GM13977 (cell line): ENCODE measurements around the gene ZNF292.

Experiments
- DNase-seq: peaks from one replicate; pipeline ENCODE4 v3.0.0; 2012; ENCODE audit warnings: low spot score
- CTCF ChIP-seq: IDR thresholded peaks from 2 replicates; pipeline ENCODE4 v1.5.1; 2012; ENCODE audit warnings: mild to moderate bottlenecking, control low read depth; ENCODE audit not compliant: insufficient read depth; ENCODE audit errors: extremely low read depth, missing control alignments
- in situ Hi-C: fragments of 300-500 bp; cut with MboI; formaldehyde crosslinking; loops from one replicate; pipeline ENCODE4 v1.12.0; 2022; ENCODE audit warnings: low sequenced_read_pairs, low pct_unique_long_range_greater_than_20kb, mixed read lengths, inconsistent platforms; ENCODE audit not compliant: unreplicated experiment

Gene ZNF292

DNA sequence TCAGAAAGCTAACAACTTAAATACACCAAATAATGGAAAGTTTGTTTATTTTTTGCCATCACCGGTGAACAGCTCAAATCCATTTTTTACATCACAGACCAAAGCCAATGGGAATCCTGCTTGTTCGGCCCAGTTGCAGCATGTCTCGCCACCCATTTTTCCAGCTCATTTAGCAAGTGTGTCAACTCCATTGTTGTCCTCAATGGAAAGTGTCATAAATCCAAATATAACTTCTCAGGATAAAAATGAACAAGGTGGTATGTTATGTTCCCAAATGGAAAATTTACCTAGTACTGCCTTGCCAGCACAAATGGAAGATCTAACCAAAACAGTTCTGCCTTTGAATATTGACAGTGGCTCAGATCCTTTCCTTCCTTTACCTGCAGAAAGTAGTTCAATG, 101.7 kb downstream of the ZNF292 start:
- in situ Hi-C loops: no loop called here
- TF ChIP-seq CTCF: no peak
- DNase-seq: no peak

DNA sequence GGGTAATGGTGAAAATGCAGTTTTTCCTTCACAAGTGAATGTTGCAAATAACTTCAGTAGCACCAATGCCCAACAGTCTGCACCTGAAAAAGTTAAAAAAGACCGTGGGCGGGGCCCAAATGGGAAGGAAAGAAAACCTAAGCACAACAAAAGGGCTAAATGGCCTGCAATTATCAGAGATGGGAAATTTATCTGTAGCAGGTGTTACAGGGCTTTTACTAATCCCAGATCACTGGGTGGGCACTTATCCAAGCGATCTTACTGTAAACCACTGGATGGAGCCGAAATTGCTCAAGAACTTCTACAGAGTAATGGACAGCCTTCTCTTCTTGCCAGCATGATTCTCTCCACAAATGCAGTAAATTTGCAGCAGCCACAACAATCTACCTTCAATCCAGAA, 102.2 kb downstream of the ZNF292 start:
- no peak for DNase-seq
- in situ Hi-C loops: no loop called here
- no peak for TF ChIP-seq CTCF

GRCh38 chr6:87257975-87258374, 102.6 kb downstream of the ZNF292 start:
- DNase-seq: no peak
- TF ChIP-seq CTCF: no peak
- in situ Hi-C loops: no loop called here

- in situ Hi-C loops: no loop called here
- DNase-seq: no peak
- TF ChIP-seq CTCF: no peak
These were observed 104.4 kb downstream of the ZNF292 start for GRCh38 chr6:87259791-87260190.

- no peak for TF ChIP-seq CTCF
- in situ Hi-C loops: no loop called here
These were observed 106.2 kb downstream of the ZNF292 start for GRCh38 chr6:87261534-87261933.

GRCh38 chr6:87264481-87264880, 109.1 kb downstream of the ZNF292 start:
- in situ Hi-C loops: no loop called here
- no peak for TF ChIP-seq CTCF
- DNase-seq: no peak

More at GRCh38 chr6:87261534-87261933, 106.2 kb downstream of the ZNF292 start:
- DNase-seq: no peak

GRCh38 chr6:87274660-87275274, 119.4 kb downstream of the ZNF292 start:
- in situ Hi-C loops: no loop called here
- DNase-seq: no peak
- no peak for TF ChIP-seq CTCF
